ENCODE results near the gene XG.
"Not testable (repeated sequence)": the region's sequence is repeated elsewhere in the genome, so short reads cannot be mapped to it uniquely, and the experiment has no call there.

Gene XG

GRCh38 chrX:2751874-2752300 is at the start of gene XG:
TSS of gene XG (plus strand) at chrX:2752040. CDS start at chrX:2752275, 235 bp downstream.
- not testable (repeated sequence) for DNase-seq

GRCh38 chrX:2703991-2704369 is 47.9 kb upstream of the XG start:
- no peak for DNase-seq

- DNase-seq, result no peak
Observed at GRCh38 chrX:2705046-2705832, 46.6 kb upstream of the XG start.

- DNase-seq, result no peak
Observed at GRCh38 chrX:2707334-2707760, 44.5 kb upstream of the XG start.

- DNase-seq, result no peak
Observed at GRCh38 chrX:2708021-2708420, 43.8 kb upstream of the XG start.

- DNase-seq, result no peak
Observed at GRCh38 chrX:2708592-2709188, 43.1 kb upstream of the XG start.

GRCh38 chrX:2709556-2709955 is 42.3 kb upstream of the XG start:
- DNase-seq, result no peak

GRCh38 chrX:2710041-2710840 is 41.6 kb upstream of the XG start:
- no peak for DNase-seq

GRCh38 chrX:2711441-2711840 is 40.4 kb upstream of the XG start:
- no peak for DNase-seq

- DNase-seq, result no peak
Observed at GRCh38 chrX:2712428-2712827, 39.4 kb upstream of the XG start.

GRCh38 chrX:2712890-2713840 is 38.7 kb upstream of the XG start:
- no peak for DNase-seq

GRCh38 chrX:2714551-2714950 is 37.3 kb upstream of the XG start:
- DNase-seq, result no peak

- no peak for DNase-seq
Observed at GRCh38 chrX:2715066-2715600, 36.7 kb upstream of the XG start.

GRCh38 chrX:2717312-2717711 is 34.5 kb upstream of the XG start:
- DNase-seq, result no peak

- DNase-seq, result no peak
Observed at GRCh38 chrX:2718821-2719220, 33.0 kb upstream of the XG start.

GRCh38 chrX:2719774-2720447 is 31.9 kb upstream of the XG start:
- no peak for DNase-seq

GRCh38 chrX:2723286-2723879 is 28.5 kb upstream of the XG start:
- no peak for DNase-seq

- DNase-seq, result not testable (repeated sequence)
Observed at GRCh38 chrX:2727264-2727663, 24.6 kb upstream of the XG start.

GRCh38 chrX:2732076-2732475 is 19.8 kb upstream of the XG start:
- DNase-seq, result no peak

GRCh38 chrX:2732649-2733048 is 19.2 kb upstream of the XG start:
- DNase-seq, result no peak

GRCh38 chrX:2733286-2733685 is 18.6 kb upstream of the XG start:
- DNase-seq, result no peak
